A549 (cell line): Measurements from ENCODE around the gene MBNL1. TPM values are rescaled to one million over a fixed set of nuclear protein-coding genes. Genes with fewer than 3 reads are reported as not detected.

Experiments used
- ATAC-seq, 2 experiments: fragments of 200-7000 bp in 1 of 2; fragments of >200 bp in 1 of 2; cut with Nextera tagmentation in 1 of 2; cut with Tn5 transposase in 1 of 2; 3 replicates each; pipeline versions ENCODE4 v1.8.0 to v1.9.1; 2018 to 2020; ENCODE audit warnings: mild to moderate bottlenecking in 1 of 2, moderate library complexity in 1 of 2
- CTCF ChIA-PET: fragments of 300-600 bp; sonication (Branson Sonifier 250); formaldehyde crosslinking; extraction: SDS; loops from one replicate; lab custom pipeline; 2021; ENCODE audit warnings: antibody characterized with exemption, inconsistent platforms; lab: Yijun Ruan, JAX
- POLR2A ChIA-PET: fragments of 350-600 bp; formaldehyde crosslinking; extraction: SDS; loops from one replicate; lab custom pipeline; 2021; ENCODE audit warnings: antibody characterized with exemption, inconsistent platforms; lab: Yijun Ruan, JAX
- DNase-seq, 2 experiments: peaks; one replicate each; pipeline versions ENCODE4 v3.0.0 to v3.0.0-alpha.2; 2011 to 2016; ENCODE audit warnings: low read depth in 1 of 2, low spot score in 1 of 2
- FAIRE-seq: peaks from 2 replicates; lab custom pipeline; 2011; peaks lifted over from hg19 to GRCh38; lab: Jason Lieb, UNC
- H3K27ac ChIP-seq, 2 experiments: fragments of >200 bp; sonication (Bioruptor Twin); formaldehyde crosslinking; 3 replicates each; pipeline ENCODE4 v1.5.1; 2016 to 2017
- H3K4me1 ChIP-seq: fragments of >200 bp; sonication (Bioruptor Twin); formaldehyde crosslinking; 3 replicates; pipeline ENCODE4 v1.6.1; 2016
- H3K4me2 ChIP-seq: fragments of >200 bp; sonication (Bioruptor Twin); formaldehyde crosslinking; 3 replicates; pipeline ENCODE4 v1.6.1; 2016
- H3K4me3 ChIP-seq: fragments of >200 bp; sonication (Bioruptor Twin); formaldehyde crosslinking; 3 replicates; pipeline ENCODE4 v1.5.1; 2016
- H3K9me3 ChIP-seq: fragments of >200 bp; sonication (Bioruptor Twin); formaldehyde crosslinking; 3 replicates; pipeline ENCODE4 v1.6.1; 2016
- CEBPB ChIP-seq, 2 experiments: fragments of >200 bp in 1 of 2; sonication (Bioruptor Twin) in 1 of 2; formaldehyde crosslinking in 1 of 2; IDR thresholded peaks; 2 replicates each; pipeline ENCODE4 v1.6.1; 2012 to 2016
- CHD2 ChIP-seq: fragments of 150-350 bp; IDR thresholded peaks from 2 replicates; pipeline ENCODE4 v1.6.1; 2014; ENCODE audit warnings: low read length; ENCODE audit not compliant: partially characterized antibody
- EHF ChIP-seq: fragments of 250-450 bp; sonication (Bioruptor Pico); IDR thresholded peaks from 2 replicates; pipeline ENCODE4 v1.5.0; 2020; ENCODE audit warnings: mild to moderate bottlenecking
- FOSL2 ChIP-seq, 2 experiments: fragments of 450-650 bp in 1 of 2; fragments of >200 bp in 1 of 2; sonication (Bioruptor Twin) in 1 of 2; formaldehyde crosslinking; IDR thresholded peaks; 2 replicates each; pipeline versions ENCODE4 v1.5.0 to v1.6.1; 2016 to 2020; ENCODE audit warnings: mild to moderate bottlenecking in 1 of 2, moderate library complexity in 1 of 2
- HDAC2 ChIP-seq: fragments of 200-600 bp; sonication (generic); IDR thresholded peaks from 2 replicates; pipeline ENCODE4 v1.6.1; 2016
- HEYL ChIP-seq: fragments of 250-450 bp; sonication (Bioruptor Pico); IDR thresholded peaks from 2 replicates; pipeline ENCODE4 v1.8.0; 2021; ENCODE audit warnings: mild to moderate bottlenecking, moderate library complexity
- JUN ChIP-seq, 2 experiments: fragments of >200 bp; sonication (Bioruptor Twin); formaldehyde crosslinking; IDR thresholded peaks; 2 replicates in 1 of 2; 3 replicates in 1 of 2; pipeline ENCODE4 v1.6.1; 2016 to 2017
- JUNB ChIP-seq: fragments of >200 bp; sonication (Bioruptor Twin); formaldehyde crosslinking; IDR thresholded peaks from 2 replicates; pipeline ENCODE4 v1.6.1; 2016
- MAFK ChIP-seq: fragments of 450-650 bp; IDR thresholded peaks from 2 replicates; pipeline ENCODE4 v1.6.1; 2014; ENCODE audit not compliant: partially characterized antibody
- MAZ ChIP-seq: fragments of 150-350 bp; IDR thresholded peaks from 2 replicates; pipeline ENCODE4 v1.6.1; 2014; ENCODE audit warnings: antibody characterized with exemption, low read depth, low read length, borderline replicate concordance
- NFE2L2 ChIP-seq: fragments of 150-350 bp; conservative IDR thresholded peaks from 2 replicates; pipeline ENCODE4 v1.6.1; 2014; ENCODE audit warnings: low read length
- POLR2A ChIP-seq: IDR thresholded peaks from 2 replicates; pipeline ENCODE4 v1.6.1; 2012; ENCODE audit warnings: mild to moderate bottlenecking, low read length
- RFX5 ChIP-seq: fragments of 450-650 bp; IDR thresholded peaks from 2 replicates; pipeline ENCODE4 v1.7.1; 2014; ENCODE audit warnings: antibody characterized with exemption, mild to moderate bottlenecking, moderate library complexity
- TFCP2L1 ChIP-seq: fragments of 250-450 bp; sonication (Bioruptor Pico); IDR thresholded peaks from 2 replicates; pipeline ENCODE4 v1.5.0; 2021; ENCODE audit warnings: mild to moderate bottlenecking
- ZFP36 ChIP-seq: fragments of 450-650 bp; IDR thresholded peaks from 2 replicates; pipeline ENCODE4 v1.6.1; 2014; ENCODE audit warnings: borderline replicate concordance; ENCODE audit not compliant: partially characterized antibody
- polyA plus RNA-seq, 4 experiments: library from polyadenylated mRNA; depleted of rRNA in 3 of 4; stranded (reverse); fragments of >200 nt; fragmentation: RNase III in 1 of 4; extraction: RNeasy Plus Mini Kit Qiagen cat#74134 plus additional on column Dnase treatment in 1 of 4; gene quantifications; 2 replicates in 3 of 4; 3 replicates in 1 of 4; pipeline ENCODE4 v1.2.3, GENCODE V29; 2011 to 2017
- TF ChIP-seq, protein P1 (sequence below): fragments of >200 bp; sonication (Bioruptor Twin); formaldehyde crosslinking; IDR thresholded peaks from 3 replicates; pipeline ENCODE4 v1.6.1; 2016
- TF ChIP-seq, protein P2 (sequence below): IDR thresholded peaks from 2 replicates; pipeline ENCODE4 v1.6.1; 2012; ENCODE audit warnings: low read depth, borderline replicate concordance
- TF ChIP-seq, protein P3 (sequence below): fragments of >200 bp; sonication (Bioruptor Twin); formaldehyde crosslinking; IDR thresholded peaks from 3 replicates; pipeline ENCODE4 v1.5.1; 2016
- TF ChIP-seq, protein P4 (sequence below): IDR thresholded peaks from 2 replicates; pipeline ENCODE4 v1.6.1; 2012
- TF ChIP-seq, protein P5 (sequence below): fragments of 200-600 bp; sonication (generic); IDR thresholded peaks from 2 replicates; pipeline ENCODE4 v1.6.1; 2016; ENCODE audit warnings: antibody characterized with exemption, mild to moderate bottlenecking, moderate library complexity

The MBNL1 gene
- polyA plus RNA-seq, 2 of the 4 experiments (the other 2 are of a cell fraction) = 60.5 to 92.5 TPM

DNA sequence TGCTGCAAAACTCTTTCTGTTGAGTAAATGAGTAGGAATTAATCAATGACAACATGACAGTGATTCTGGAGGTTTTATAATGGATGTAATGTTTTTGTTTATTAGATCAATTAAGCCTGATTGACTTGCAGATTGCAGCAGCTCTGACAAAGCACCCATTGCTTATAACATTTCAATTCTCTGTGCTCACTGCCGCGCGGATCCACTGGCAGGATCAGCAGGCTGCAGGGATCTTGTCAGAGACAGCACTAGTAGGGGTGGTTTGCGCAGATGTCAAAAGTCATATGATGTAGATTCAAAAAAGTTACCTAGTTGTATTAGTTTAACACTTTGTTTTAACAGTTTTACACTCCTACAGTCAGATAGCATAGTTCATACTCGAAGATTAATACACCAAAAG lies 93.4 kb downstream of the MBNL1 start (continued):
- TF ChIP-seq, protein P1, sequence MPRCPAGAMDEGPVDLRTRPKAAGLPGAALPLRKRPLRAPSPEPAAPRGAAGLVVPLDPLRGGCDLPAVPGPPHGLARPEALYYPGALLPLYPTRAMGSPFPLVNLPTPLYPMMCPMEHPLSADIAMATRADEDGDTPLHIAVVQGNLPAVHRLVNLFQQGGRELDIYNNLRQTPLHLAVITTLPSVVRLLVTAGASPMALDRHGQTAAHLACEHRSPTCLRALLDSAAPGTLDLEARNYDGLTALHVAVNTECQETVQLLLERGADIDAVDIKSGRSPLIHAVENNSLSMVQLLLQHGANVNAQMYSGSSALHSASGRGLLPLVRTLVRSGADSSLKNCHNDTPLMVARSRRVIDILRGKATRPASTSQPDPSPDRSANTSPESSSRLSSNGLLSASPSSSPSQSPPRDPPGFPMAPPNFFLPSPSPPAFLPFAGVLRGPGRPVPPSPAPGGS = no peak

DNA sequence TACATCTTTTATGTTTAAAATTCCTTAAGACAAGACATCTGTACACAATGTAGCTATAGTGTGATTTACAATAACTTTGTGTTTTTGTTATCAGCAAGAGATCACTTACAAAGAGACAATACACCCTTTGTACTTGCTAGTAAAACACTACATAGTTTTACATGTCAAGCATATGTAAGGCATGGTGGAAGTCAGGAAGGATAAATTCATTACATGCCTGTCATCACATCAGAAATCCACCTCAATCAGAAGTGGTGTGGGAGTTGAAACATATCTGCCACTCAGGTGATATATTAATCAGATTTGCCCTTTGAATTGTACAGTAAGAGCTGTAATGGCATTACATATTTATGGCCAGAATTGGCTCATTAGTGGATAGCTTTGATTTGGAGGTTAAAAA lies 95.5 kb downstream of the MBNL1 start:
- no peak for TF ChIP-seq HDAC2
- TF ChIP-seq, protein P1 = no peak
- TF ChIP-seq CEBPB (IDR thresholded peaks at IDR 0.05) = no peak
- TF ChIP-seq HEYL (CRISPR knock-in tag) = no peak
- TF ChIP-seq CHD2 = no peak
- TF ChIP-seq JUN (IDR thresholded peaks at IDR 0.05) = no peak
- TF ChIP-seq, protein P2, sequence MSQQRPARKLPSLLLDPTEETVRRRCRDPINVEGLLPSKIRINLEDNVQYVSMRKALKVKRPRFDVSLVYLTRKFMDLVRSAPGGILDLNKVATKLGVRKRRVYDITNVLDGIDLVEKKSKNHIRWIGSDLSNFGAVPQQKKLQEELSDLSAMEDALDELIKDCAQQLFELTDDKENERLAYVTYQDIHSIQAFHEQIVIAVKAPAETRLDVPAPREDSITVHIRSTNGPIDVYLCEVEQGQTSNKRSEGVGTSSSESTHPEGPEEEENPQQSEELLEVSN = no peak
- no peak for TF ChIP-seq EHF (CRISPR knock-in tag)
- TF ChIP-seq MAZ = no peak
- TF ChIP-seq NFE2L2 = no peak
- TF ChIP-seq, protein P3, sequence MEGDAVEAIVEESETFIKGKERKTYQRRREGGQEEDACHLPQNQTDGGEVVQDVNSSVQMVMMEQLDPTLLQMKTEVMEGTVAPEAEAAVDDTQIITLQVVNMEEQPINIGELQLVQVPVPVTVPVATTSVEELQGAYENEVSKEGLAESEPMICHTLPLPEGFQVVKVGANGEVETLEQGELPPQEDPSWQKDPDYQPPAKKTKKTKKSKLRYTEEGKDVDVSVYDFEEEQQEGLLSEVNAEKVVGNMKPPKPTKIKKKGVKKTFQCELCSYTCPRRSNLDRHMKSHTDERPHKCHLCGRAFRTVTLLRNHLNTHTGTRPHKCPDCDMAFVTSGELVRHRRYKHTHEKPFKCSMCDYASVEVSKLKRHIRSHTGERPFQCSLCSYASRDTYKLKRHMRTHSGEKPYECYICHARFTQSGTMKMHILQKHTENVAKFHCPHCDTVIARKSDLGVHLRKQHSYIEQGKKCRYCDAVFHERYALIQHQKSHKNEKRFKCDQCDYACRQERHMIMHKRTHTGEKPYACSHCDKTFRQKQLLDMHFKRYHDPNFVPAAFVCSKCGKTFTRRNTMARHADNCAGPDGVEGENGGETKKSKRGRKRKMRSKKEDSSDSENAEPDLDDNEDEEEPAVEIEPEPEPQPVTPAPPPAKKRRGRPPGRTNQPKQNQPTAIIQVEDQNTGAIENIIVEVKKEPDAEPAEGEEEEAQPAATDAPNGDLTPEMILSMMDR = no peak
- no peak for TF ChIP-seq RFX5
- TF ChIP-seq FOSL2 (IDR thresholded peaks at IDR 0.05) = no peak
- TF ChIP-seq FOSL2 (CRISPR knock-in tag; IDR thresholded peaks at IDR 0.05) = no peak
- TF ChIP-seq POLR2A = no peak
- TF ChIP-seq ZFP36 = no peak
- TF ChIP-seq, protein P4, sequence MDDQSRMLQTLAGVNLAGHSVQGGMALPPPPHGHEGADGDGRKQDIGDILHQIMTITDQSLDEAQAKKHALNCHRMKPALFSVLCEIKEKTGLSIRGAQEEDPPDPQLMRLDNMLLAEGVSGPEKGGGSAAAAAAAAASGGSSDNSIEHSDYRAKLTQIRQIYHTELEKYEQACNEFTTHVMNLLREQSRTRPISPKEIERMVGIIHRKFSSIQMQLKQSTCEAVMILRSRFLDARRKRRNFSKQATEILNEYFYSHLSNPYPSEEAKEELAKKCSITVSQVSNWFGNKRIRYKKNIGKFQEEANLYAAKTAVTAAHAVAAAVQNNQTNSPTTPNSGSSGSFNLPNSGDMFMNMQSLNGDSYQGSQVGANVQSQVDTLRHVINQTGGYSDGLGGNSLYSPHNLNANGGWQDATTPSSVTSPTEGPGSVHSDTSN = no peak
- TF ChIP-seq JUNB = no peak
- TF ChIP-seq MAFK = no peak
- no peak for TF ChIP-seq TFCP2L1 (CRISPR knock-in tag)
- TF ChIP-seq, protein P5, sequence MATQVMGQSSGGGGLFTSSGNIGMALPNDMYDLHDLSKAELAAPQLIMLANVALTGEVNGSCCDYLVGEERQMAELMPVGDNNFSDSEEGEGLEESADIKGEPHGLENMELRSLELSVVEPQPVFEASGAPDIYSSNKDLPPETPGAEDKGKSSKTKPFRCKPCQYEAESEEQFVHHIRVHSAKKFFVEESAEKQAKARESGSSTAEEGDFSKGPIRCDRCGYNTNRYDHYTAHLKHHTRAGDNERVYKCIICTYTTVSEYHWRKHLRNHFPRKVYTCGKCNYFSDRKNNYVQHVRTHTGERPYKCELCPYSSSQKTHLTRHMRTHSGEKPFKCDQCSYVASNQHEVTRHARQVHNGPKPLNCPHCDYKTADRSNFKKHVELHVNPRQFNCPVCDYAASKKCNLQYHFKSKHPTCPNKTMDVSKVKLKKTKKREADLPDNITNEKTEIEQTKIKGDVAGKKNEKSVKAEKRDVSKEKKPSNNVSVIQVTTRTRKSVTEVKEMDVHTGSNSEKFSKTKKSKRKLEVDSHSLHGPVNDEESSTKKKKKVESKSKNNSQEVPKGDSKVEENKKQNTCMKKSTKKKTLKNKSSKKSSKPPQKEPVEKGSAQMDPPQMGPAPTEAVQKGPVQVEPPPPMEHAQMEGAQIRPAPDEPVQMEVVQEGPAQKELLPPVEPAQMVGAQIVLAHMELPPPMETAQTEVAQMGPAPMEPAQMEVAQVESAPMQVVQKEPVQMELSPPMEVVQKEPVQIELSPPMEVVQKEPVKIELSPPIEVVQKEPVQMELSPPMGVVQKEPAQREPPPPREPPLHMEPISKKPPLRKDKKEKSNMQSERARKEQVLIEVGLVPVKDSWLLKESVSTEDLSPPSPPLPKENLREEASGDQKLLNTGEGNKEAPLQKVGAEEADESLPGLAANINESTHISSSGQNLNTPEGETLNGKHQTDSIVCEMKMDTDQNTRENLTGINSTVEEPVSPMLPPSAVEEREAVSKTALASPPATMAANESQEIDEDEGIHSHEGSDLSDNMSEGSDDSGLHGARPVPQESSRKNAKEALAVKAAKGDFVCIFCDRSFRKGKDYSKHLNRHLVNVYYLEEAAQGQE = no peak
- CTCF ChIA-PET = interaction anchor here (0.8 to 1.1 kb wide), 2 partner anchors 9 to 80 kb away, joined by 4 to 5 read pairs; no protein-coding TSS in a partner anchor
- Histone ChIP-seq H3K4me2 (no peak overlapping the region), H3K4me3 (no peak overlapping the region), H3K4me1 (peaks cover 44% of the 10 kb centered on the region), H3K27ac (no peak overlapping the region), H3K9me3 (peaks cover 3% of the 10 kb centered on the region; the same call in 1 of the 3 replicates)
- no peak for FAIRE-seq
- no peak for DNase-seq
- POLR2A ChIA-PET = interaction anchor here (0.7 to 0.9 kb wide), 2 partner anchors 27 to 31 kb away, joined by 3 to 5 read pairs; no protein-coding TSS in a partner anchor
- ATAC-seq = no peak; a peak in 1 of 6 replicates
